ENCODE data around the gene TMEM164. TPM values are rescaled to one million over a fixed set of nuclear protein-coding genes. Genes with fewer than 3 reads are reported as not detected.

TMEM164 gene
- polyA plus RNA-seq, 1 donor (not counting 4 experiments of a cell fraction or from before 2014, with no cell fraction given), result 15.3 TPM

DNA sequence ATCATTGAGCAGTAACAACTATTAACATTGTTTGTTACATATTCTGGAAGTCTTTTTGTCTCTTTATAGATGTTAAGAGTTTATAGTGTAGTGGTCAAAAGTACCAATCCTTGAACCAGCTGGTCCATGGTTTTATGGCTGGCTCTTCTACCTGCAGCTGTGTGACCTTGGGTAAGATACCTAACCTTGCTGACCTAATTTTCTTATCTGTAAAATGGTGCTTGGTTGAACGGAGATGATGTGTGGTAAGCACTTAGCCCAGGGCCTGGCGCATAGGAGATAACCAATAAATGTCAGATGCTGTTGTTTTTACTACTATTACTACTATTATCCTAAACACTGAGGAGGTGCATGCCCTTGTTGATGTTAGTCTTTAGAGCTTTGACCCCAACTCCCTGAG is 116.6 kb downstream of the TMEM164 start:
- Histone ChIP-seq H3K27me3 (ENCODE audit: control insufficient read depth, extremely low read depth, insufficient read depth, low read length) (no peaks in the 10 kb centered on the region), H3K36me3 (ENCODE audit: control insufficient read depth in 2 of 2, extremely low read depth in 1 of 2, insufficient read depth in 2 of 2, low read length in 2 of 2) (no peaks in the 10 kb centered on the region), H3K9me3 (ENCODE audit: control insufficient read depth, low read depth, low read length) (no peaks in the 10 kb centered on the region), H4K20me1 (ENCODE audit: control insufficient read depth, extremely low read depth, insufficient read depth, low read length) (no peaks in the 10 kb centered on the region), H3K9ac (ENCODE audit: control insufficient read depth, extremely low read depth, insufficient read depth, low read length) (no peak overlapping the region), H3K27ac (ENCODE audit: control insufficient read depth, insufficient read depth, low read length) (no peak overlapping the region), H3K4me1 (ENCODE audit: control insufficient read depth, extremely low read depth, insufficient read depth, low read length) (no peaks in the 10 kb centered on the region), H3K9me1 (ENCODE audit: control insufficient read depth, extremely low read depth, insufficient read depth, low read length) (no peaks in the 10 kb centered on the region), H3K79me2 (ENCODE audit: control insufficient read depth, insufficient read depth, low read length) (no peaks in the 10 kb centered on the region), H2AFZ (ENCODE audit: control insufficient read depth, low read length) (no peak overlapping the region), H3K4me2 (ENCODE audit: control insufficient read depth, extremely low read depth, insufficient read depth, low read depth, low read length) (no peak overlapping the region), H3K4me3 (ENCODE audit: control insufficient read depth in 2 of 3, extremely low read depth in 1 of 3, insufficient read depth in 2 of 3, low read depth in 1 of 3, low read length in 3 of 3) (no peak overlapping the region)
- no peak for FAIRE-seq
- TF ChIP-seq, protein P1, sequence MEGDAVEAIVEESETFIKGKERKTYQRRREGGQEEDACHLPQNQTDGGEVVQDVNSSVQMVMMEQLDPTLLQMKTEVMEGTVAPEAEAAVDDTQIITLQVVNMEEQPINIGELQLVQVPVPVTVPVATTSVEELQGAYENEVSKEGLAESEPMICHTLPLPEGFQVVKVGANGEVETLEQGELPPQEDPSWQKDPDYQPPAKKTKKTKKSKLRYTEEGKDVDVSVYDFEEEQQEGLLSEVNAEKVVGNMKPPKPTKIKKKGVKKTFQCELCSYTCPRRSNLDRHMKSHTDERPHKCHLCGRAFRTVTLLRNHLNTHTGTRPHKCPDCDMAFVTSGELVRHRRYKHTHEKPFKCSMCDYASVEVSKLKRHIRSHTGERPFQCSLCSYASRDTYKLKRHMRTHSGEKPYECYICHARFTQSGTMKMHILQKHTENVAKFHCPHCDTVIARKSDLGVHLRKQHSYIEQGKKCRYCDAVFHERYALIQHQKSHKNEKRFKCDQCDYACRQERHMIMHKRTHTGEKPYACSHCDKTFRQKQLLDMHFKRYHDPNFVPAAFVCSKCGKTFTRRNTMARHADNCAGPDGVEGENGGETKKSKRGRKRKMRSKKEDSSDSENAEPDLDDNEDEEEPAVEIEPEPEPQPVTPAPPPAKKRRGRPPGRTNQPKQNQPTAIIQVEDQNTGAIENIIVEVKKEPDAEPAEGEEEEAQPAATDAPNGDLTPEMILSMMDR (optimal IDR thresholded peaks at IDR 0.05 in 1 of 3, IDR thresholded peaks at IDR 0.05 in 1 of 3, conservative IDR thresholded peaks at IDR 0.05 in 1 of 3; ENCODE audit: extremely low read depth in 1 of 3, insufficient read depth in 2 of 3, low read length in 3 of 3), result no peak
- no peak for TF ChIP-seq EZH2 (IDR thresholded peaks at IDR 0.05; ENCODE audit: low read length)
- dilution Hi-C loops (cut with MboI; ENCODE audit: extremely low pct_ligation_motif_present, low sequenced_read_pairs), result no loop called here
- DNase-seq (ENCODE audit: low read depth, low spot score), result no peak

DNA sequence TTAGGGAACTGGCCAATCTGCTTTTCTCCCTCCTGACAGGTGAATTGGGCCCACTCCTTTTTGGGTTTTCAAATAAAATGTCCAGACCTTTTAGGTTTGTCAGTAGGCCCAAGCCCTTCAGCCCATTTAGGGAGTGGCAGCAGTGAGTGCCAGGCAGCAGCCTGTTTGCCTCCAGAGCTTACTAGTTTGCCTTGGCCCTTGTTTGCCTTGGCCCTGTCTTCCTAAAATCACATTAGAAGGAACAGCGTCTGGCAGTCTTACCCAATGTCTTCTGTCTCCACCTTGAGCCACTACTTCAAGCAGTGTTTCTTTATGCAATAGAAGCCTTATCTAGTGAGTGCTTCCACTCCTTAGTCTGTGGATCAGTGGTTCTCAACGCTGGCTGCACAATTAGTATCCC is 117.1 kb downstream of the TMEM164 start:
- Histone ChIP-seq H3K36me3 (ENCODE audit: control insufficient read depth in 2 of 2, extremely low read depth in 1 of 2, insufficient read depth in 2 of 2, low read length in 2 of 2) (no peaks in the 10 kb centered on the region), H4K20me1 (ENCODE audit: control insufficient read depth, extremely low read depth, insufficient read depth, low read length) (no peaks in the 10 kb centered on the region), H3K27me3 (ENCODE audit: control insufficient read depth, extremely low read depth, insufficient read depth, low read length) (no peaks in the 10 kb centered on the region), H2AFZ (ENCODE audit: control insufficient read depth, low read length) (no peak overlapping the region), H3K4me2 (ENCODE audit: control insufficient read depth, extremely low read depth, insufficient read depth, low read depth, low read length) (no peak overlapping the region), H3K9ac (ENCODE audit: control insufficient read depth, extremely low read depth, insufficient read depth, low read length) (no peak overlapping the region), H3K79me2 (ENCODE audit: control insufficient read depth, insufficient read depth, low read length) (no peaks in the 10 kb centered on the region), H3K4me3 (ENCODE audit: control insufficient read depth in 2 of 3, extremely low read depth in 1 of 3, insufficient read depth in 2 of 3, low read depth in 1 of 3, low read length in 3 of 3) (no peak overlapping the region), H3K27ac (ENCODE audit: control insufficient read depth, insufficient read depth, low read length) (no peak overlapping the region), H3K4me1 (ENCODE audit: control insufficient read depth, extremely low read depth, insufficient read depth, low read length) (no peaks in the 10 kb centered on the region), H3K9me3 (ENCODE audit: control insufficient read depth, low read depth, low read length) (no peaks in the 10 kb centered on the region), H3K9me1 (ENCODE audit: control insufficient read depth, extremely low read depth, insufficient read depth, low read length) (no peaks in the 10 kb centered on the region)
- TF ChIP-seq, protein P1 (optimal IDR thresholded peaks at IDR 0.05 in 1 of 3, IDR thresholded peaks at IDR 0.05 in 1 of 3, conservative IDR thresholded peaks at IDR 0.05 in 1 of 3; ENCODE audit: extremely low read depth in 1 of 3, insufficient read depth in 2 of 3, low read length in 3 of 3), result no peak
- no peak for TF ChIP-seq EZH2 (IDR thresholded peaks at IDR 0.05; ENCODE audit: low read length)
- FAIRE-seq (no peak), DNase-seq (ENCODE audit: low read depth, low spot score) (no peak)
- dilution Hi-C loops (cut with MboI; ENCODE audit: extremely low pct_ligation_motif_present, low sequenced_read_pairs), result no loop called here
